GM19043 (cell line): ENCODE results near the gene CCDC148.

ENCODE experiments used
- ATAC-seq: cut with Tn5 transposase; IDR thresholded peaks from one replicate; pipeline ENCODE4 v1.9.1; 2021; ENCODE audit warnings: low read depth; ENCODE audit not compliant: unreplicated experiment

Gene CCDC148

GRCh38 chr2:158456309-158457066 lies at the start of gene CCDC148, which contains the start of gene PKP4:
CCDC148 (minus strand) TSS chr2:158456753; CDS start chr2:158456439, 314 bp downstream.
PKP4 (plus strand) TSS chr2:158456952; CDS start chr2:158533185, 76,233 bp downstream.
- peak; percentile 91 for ATAC-seq

- ATAC-seq = no peak
These were observed 48.9 kb upstream of the CCDC148 start for GRCh38 chr2:158505448-158505934.

- no peak for ATAC-seq
These were observed 47.5 kb upstream of the CCDC148 start for GRCh38 chr2:158504088-158504487.

- no peak for ATAC-seq
These were observed 46.4 kb upstream of the CCDC148 start for GRCh38 chr2:158502974-158503373.

GRCh38 chr2:158501301-158501700 lies 44.7 kb upstream of the CCDC148 start:
- ATAC-seq = no peak

- ATAC-seq = no peak
These were observed 43.8 kb upstream of the CCDC148 start for GRCh38 chr2:158500333-158500732.

GRCh38 chr2:158499383-158499782 lies 42.8 kb upstream of the CCDC148 start:
- ATAC-seq = no peak

- ATAC-seq = no peak
These were observed 42.2 kb upstream of the CCDC148 start for GRCh38 chr2:158498749-158499136.

- ATAC-seq = no peak
These were observed 41.6 kb upstream of the CCDC148 start for GRCh38 chr2:158498043-158498748.

GRCh38 chr2:158497486-158497885 lies 40.9 kb upstream of the CCDC148 start:
- no peak for ATAC-seq

GRCh38 chr2:158496986-158497385 lies 40.4 kb upstream of the CCDC148 start:
- no peak for ATAC-seq

GRCh38 chr2:158495175-158495574 lies 38.6 kb upstream of the CCDC148 start:
- no peak for ATAC-seq

GRCh38 chr2:158493458-158493857 lies 36.9 kb upstream of the CCDC148 start:
- ATAC-seq = no peak

GRCh38 chr2:158491072-158491471 lies 34.5 kb upstream of the CCDC148 start:
- ATAC-seq = no peak

GRCh38 chr2:158489366-158490112 lies 33.0 kb upstream of the CCDC148 start:
- ATAC-seq = no peak

GRCh38 chr2:158488442-158489216 lies 32.1 kb upstream of the CCDC148 start:
- no peak for ATAC-seq

- ATAC-seq = no peak
These were observed 30.9 kb upstream of the CCDC148 start for GRCh38 chr2:158487419-158487818.

GRCh38 chr2:158486970-158487325 lies 30.4 kb upstream of the CCDC148 start:
- no peak for ATAC-seq

GRCh38 chr2:158486150-158486969 lies 29.8 kb upstream of the CCDC148 start:
- no peak for ATAC-seq
